GM19025 (cell line): ENCODE data around the gene PCDH18.

ENCODE experiments used
- ATAC-seq: cut with Tn5 transposase; IDR thresholded peaks from one replicate; pipeline ENCODE4 v1.9.1; 2021; ENCODE audit warnings: mild to moderate bottlenecking, low read depth, moderate library complexity; ENCODE audit not compliant: unreplicated experiment

The PCDH18 gene

DNA sequence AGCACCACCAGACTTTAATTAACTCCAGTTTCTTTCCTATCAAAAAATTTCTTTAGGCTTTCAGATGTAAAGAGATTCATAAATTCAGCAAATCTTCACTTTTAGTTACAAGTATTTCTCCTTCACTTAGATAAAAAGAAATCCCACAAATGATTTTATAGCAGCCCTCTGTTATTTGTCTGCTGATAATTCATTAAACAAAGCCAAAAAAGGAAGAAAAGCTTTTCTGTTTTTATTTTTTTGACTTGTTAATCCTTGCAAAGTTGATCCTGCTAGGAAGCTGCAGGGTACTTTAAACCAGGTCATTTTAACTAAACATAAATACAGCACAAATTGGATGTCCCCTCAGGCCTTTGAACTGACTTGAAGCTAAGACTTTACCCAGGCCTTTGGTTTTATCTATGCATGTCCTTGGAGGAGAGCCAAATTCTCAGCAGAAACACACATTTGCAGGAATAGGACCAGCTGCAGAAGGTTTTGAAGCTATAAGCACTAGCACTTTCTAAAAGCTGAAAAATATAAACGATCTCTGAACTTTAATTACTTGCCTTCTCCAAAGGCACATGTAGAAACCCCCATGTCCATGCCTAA lies 57.5 kb downstream of the PCDH18 start:
- ATAC-seq, result no peak

GRCh38 chr4:137471895-137472294 lies 60.4 kb downstream of the PCDH18 start:
- ATAC-seq, result no peak

GRCh38 chr4:137471461-137471860 lies 60.8 kb downstream of the PCDH18 start:
- no peak for ATAC-seq

- no peak for ATAC-seq
These were observed 61.5 kb downstream of the PCDH18 start for GRCh38 chr4:137470806-137471205.
